ENCODE measurements around the gene PWWP2B.

DNA sequence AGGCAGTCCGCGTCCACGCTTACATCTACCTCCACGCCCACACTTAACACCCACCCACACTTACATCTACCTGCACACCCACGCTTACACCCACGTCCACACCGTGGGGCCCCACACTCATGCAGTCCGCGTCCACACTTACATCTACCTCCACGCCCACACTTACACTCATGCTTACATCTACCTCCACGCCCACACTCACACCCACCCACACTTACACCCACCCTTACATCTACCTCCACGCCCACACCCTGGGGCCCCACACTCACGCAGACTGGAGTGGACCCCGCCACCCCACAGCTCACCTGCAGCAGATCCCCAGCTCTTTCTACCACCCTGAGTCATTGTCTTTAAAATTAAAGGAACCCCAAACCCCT, 32.4 kb upstream of the PWWP2B start:
- TF ChIP-seq, protein P1, sequence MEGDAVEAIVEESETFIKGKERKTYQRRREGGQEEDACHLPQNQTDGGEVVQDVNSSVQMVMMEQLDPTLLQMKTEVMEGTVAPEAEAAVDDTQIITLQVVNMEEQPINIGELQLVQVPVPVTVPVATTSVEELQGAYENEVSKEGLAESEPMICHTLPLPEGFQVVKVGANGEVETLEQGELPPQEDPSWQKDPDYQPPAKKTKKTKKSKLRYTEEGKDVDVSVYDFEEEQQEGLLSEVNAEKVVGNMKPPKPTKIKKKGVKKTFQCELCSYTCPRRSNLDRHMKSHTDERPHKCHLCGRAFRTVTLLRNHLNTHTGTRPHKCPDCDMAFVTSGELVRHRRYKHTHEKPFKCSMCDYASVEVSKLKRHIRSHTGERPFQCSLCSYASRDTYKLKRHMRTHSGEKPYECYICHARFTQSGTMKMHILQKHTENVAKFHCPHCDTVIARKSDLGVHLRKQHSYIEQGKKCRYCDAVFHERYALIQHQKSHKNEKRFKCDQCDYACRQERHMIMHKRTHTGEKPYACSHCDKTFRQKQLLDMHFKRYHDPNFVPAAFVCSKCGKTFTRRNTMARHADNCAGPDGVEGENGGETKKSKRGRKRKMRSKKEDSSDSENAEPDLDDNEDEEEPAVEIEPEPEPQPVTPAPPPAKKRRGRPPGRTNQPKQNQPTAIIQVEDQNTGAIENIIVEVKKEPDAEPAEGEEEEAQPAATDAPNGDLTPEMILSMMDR (IDR thresholded peaks at IDR 0.05; ENCODE audit: low read depth, low read length), result no peak
- no peak for TF ChIP-seq POLR2A (IDR thresholded peaks at IDR 0.05; ENCODE audit: extremely low read depth, insufficient read length)
- TF ChIP-seq, protein P2, sequence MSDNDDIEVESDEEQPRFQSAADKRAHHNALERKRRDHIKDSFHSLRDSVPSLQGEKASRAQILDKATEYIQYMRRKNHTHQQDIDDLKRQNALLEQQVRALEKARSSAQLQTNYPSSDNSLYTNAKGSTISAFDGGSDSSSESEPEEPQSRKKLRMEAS (IDR thresholded peaks at IDR 0.05; ENCODE audit: low read depth, low read length), result no peak

Measured in NB4 (cell line).